Stomach smooth muscle (tissue), 2 donors: Measurements from ENCODE around the gene CASP8AP2.
"Not testable (repeated sequence)": the region's sequence is repeated elsewhere in the genome, so short reads cannot be mapped to it uniquely, and the experiment has no call there.

Experiments
- H3K27ac ChIP-seq: one replicate; pipeline ENCODE4 v1.7.0; 2013; ENCODE audit warnings: mild to moderate bottlenecking, low read length, inconsistent platforms
- H3K27me3 ChIP-seq, 2 donors: one replicate each; pipeline ENCODE4 v1.7.0; 2013; ENCODE audit warnings: low read length in 2 of 2; ENCODE audit not compliant: insufficient read depth in 2 of 2, control insufficient read depth in 1 of 2
- H3K36me3 ChIP-seq, 2 donors: one replicate each; pipeline ENCODE4 v1.7.0; 2013; ENCODE audit warnings: low read length in 2 of 2; ENCODE audit not compliant: control insufficient read depth in 2 of 2, insufficient read depth in 2 of 2
- H3K4me1 ChIP-seq: one replicate; pipeline ENCODE4 v1.7.0; 2013; ENCODE audit warnings: low read length; ENCODE audit not compliant: control insufficient read depth, insufficient read depth
- H3K4me3 ChIP-seq, 2 donors: one replicate each; pipeline ENCODE4 v1.7.0; 2013; ENCODE audit warnings: low read length in 2 of 2
- H3K9ac ChIP-seq, 2 donors: one replicate each; pipeline ENCODE4 v1.7.0; 2013; ENCODE audit warnings: low read length in 2 of 2, mild to moderate bottlenecking in 1 of 2
- H3K9me3 ChIP-seq, 2 donors: one replicate each; pipeline ENCODE4 v1.7.0; 2013; ENCODE audit warnings: low read length in 2 of 2; ENCODE audit not compliant: control insufficient read depth in 2 of 2
- donor health status: healthy.
- donor health status: Pancreatic carcinoma.

Gene CASP8AP2

DNA sequence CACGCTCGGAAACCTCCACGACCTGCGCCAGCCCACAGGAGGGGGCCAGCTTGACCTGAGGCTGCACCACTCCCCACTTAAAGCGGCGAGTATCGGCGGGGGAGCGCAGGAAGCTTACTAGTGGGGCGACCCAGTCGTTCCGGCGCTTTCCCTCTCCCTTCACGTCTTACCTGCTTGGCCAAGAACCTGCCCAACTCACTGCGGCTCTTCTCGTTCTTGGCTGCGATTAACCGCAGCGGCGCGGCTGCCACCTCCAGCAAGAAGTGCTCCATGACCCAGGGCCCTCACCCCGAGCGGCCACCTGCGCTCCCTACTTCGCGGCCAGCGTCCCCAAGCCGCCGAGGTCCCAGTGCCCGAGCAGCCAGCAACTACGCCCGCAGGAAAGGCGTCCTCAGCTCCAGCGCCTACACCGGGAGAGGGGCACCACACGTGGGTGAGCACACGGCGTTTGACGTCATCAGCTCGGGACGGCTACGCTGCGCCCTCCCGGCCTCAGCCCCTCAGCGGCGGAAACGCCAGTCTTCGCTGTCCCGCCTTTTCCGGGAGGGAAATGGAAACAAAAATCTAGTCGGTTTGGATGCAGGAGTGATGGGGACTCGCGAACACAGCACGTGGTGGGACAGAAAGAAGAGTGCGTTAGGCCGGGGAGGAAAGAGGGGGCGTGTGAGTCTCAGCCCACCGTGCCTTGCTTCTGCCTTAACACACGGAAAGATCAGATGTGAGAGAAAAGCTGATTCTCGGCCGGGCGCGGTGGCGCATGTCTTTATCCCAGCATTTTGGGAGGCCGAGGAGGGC, 10.1 kb upstream of the CASP8AP2 start, which contains the start of gene MDN1:
Gene MDN1, minus strand, starts transcription at position 459 of the 795 bp plus-strand sequence. Its CDS starts 187 bp downstream, at position 272.
- Histone ChIP-seq H3K27ac (peak within 1 kb of the TSS; percentile 73), H3K9me3 (no peaks in the 10 kb centered on the region), H3K27me3 (no peaks in the 10 kb centered on the region), H3K4me3 (peak within 1 kb of the TSS; percentile 86 to 98), H3K4me1 (peaks cover 16% of the 10 kb centered on the region), H3K9ac (peak within 1 kb of the TSS; percentile 88 to 91), H3K36me3 (no peaks in the 10 kb centered on the region)

GRCh38 chr6:89826029-89826528, 3.6 kb upstream of the CASP8AP2 start:
- Histone ChIP-seq H3K9ac (no peak overlapping the region), H3K36me3 (no peaks in the 10 kb centered on the region), H3K4me3 (no peak overlapping the region), H3K9me3 (no peaks in the 10 kb centered on the region), H3K27ac (no peak overlapping the region), H3K4me1 (peaks cover 12% of the 10 kb centered on the region), H3K27me3 (no peaks in the 10 kb centered on the region)

- peak overlapping the region; percentile 78 to 81 for H3K9ac ChIP-seq
- not testable (repeated sequence) for H3K27me3 ChIP-seq, H3K9me3 ChIP-seq, H3K36me3 ChIP-seq
- H3K4me3 ChIP-seq = peak overlapping the region; percentile 79 to 98
- H3K27ac ChIP-seq = peak overlapping the region; percentile 49
- H3K4me1 ChIP-seq = peaks cover 12% of the 10 kb centered on the region
Measured at GRCh38 chr6:89828475-89828987, 1.1 kb upstream of the CASP8AP2 start.

DNA sequence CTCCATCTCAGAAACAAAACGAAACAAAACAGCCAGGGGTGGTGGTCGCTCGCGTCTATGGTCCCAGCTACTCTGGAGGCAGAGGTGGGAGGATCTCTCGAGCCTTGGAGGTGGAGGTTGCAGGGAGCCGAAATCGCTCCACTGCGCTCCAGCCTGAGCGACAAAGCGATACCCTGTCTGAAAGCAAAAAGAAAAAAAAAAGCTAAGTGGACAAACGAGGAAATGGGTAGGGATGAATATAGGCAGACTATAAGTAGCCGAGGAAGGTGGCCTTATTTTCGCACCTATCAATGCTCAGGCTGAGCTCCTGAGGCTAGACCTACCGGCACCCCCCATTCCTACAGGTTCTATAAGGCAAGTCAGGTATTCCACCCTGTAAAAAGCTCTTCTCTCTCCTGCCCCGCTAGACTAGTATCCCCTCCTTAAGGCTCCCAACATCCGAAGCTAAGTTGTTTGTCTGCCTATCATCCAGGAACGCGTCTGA, 650 bp upstream of the CASP8AP2 start:
- peak overlapping the region; percentile 78 to 81 for H3K9ac ChIP-seq
- H3K4me1 ChIP-seq = peaks cover 12% of the 10 kb centered on the region
- H3K9me3 ChIP-seq = no peaks in the 10 kb centered on the region
- peak overlapping the region; percentile 79 to 98 for H3K4me3 ChIP-seq
- peaks cover 3% of the 10 kb centered on the region in 2 donors for H3K36me3 ChIP-seq
- H3K27me3 ChIP-seq = no peaks in the 10 kb centered on the region
- H3K27ac ChIP-seq = peak overlapping the region; percentile 49

GRCh38 chr6:89830170-89830809, 610 bp downstream of the CASP8AP2 start:
- H3K27ac ChIP-seq = peak overlapping the region; percentile 46
- H3K36me3 ChIP-seq = peaks cover 3% of the 10 kb centered on the region in 2 donors
- H3K4me3 ChIP-seq = peak overlapping the region; percentile 79 to 98
- H3K9ac ChIP-seq = peak overlapping the region; percentile 79 to 84
- H3K27me3 ChIP-seq = no peaks in the 10 kb centered on the region
- no peaks in the 10 kb centered on the region for H3K9me3 ChIP-seq
- H3K4me1 ChIP-seq = peaks cover 12% of the 10 kb centered on the region

DNA sequence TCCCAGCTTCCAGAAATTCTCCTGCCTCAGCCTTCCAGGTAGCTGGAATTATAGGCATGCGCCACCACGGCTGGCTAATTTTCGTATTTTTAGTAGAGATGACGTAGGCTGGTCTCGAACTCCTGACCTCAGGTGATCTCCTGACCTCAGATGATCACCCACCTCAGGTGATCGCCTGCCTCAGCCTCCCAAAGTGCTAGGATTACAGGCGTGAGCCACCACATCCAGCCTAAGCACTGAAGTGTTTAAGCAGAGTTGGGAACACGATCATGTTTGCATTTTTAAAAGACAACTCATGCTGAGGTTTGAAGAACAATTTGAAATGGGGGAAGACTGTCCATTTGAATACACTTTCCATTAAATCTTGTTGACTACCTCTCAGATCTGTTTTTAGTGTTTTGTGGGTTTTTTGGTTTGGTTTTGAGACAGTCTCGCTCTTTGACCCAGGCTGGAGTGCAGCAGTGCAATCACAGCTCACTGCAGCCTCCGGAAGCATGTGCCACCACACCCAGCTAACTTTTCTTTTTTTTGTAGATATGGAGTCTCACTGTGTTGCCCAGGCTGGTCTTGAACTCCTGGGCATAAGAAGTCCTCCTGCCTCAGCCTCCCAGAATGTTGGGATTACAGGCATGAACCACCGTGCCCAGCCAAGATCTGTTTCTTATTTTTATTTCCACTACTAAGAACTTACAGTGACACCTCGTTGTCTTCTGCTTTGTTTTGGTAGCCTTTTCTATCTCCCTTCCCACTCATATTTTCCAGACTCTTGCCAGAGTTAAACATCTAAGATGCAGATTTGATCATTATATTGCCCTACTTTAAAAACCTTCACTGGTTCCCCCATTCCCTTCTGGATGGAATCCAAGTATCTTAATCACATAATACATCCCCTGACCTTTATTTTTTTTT, 5.5 kb downstream of the CASP8AP2 start:
- peaks cover 3 to 5% of the 10 kb centered on the region in 2 donors for H3K36me3 ChIP-seq
- no peak overlapping the region for H3K9ac ChIP-seq
- H3K9me3 ChIP-seq = no peaks in the 10 kb centered on the region
- peaks cover 7% of the 10 kb centered on the region for H3K4me1 ChIP-seq
- H3K27me3 ChIP-seq = no peaks in the 10 kb centered on the region
- H3K27ac ChIP-seq = no peak overlapping the region
- no peak overlapping the region for H3K4me3 ChIP-seq

- Histone ChIP-seq H3K36me3 (peaks cover 6 to 7% of the 10 kb centered on the region in 2 donors), H3K9ac (no peak overlapping the region), H3K27me3 (no peaks in the 10 kb centered on the region), H3K4me3 (no peak overlapping the region), H3K27ac (no peak overlapping the region), H3K9me3 (no peaks in the 10 kb centered on the region), H3K4me1 (no peaks in the 10 kb centered on the region)
Measured at GRCh38 chr6:89836639-89837222, 7.1 kb downstream of the CASP8AP2 start.

DNA sequence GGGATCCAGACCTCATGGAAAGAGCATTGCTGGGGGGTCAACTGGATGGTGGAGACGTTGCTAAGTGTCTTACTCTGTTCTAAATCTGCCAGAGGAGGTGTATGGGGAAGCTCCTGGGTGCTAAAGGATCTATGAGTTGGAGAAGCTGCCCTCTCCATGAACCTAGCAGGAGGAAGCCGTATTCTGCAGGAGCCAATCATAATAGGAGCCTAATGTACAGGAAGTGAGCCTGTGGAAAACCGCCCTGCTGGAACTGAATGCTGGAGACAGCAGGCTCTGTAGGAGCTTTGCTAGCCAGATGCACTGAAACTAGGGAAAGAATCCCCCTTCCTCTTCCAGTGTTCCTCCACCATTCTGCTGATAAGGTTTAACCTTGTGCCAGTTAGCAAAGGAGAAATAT, 10.9 kb downstream of the CASP8AP2 start:
- Histone ChIP-seq H3K4me3 (no peak overlapping the region), H3K27me3 (no peaks in the 10 kb centered on the region), H3K27ac (no peak overlapping the region), H3K36me3 (peaks cover 3 to 5% of the 10 kb centered on the region in 2 donors), H3K4me1 (peaks cover 4% of the 10 kb centered on the region), H3K9ac (no peak overlapping the region), H3K9me3 (no peaks in the 10 kb centered on the region)

GRCh38 chr6:89842228-89842627, 12.5 kb downstream of the CASP8AP2 start:
- H3K9ac ChIP-seq = no peak overlapping the region
- H3K36me3 ChIP-seq = peaks cover 3 to 5% of the 10 kb centered on the region in 2 donors
- H3K4me3 ChIP-seq = no peak overlapping the region
- no peaks in the 10 kb centered on the region for H3K9me3 ChIP-seq
- no peak overlapping the region for H3K27ac ChIP-seq
- peaks cover 4% of the 10 kb centered on the region for H3K4me1 ChIP-seq
- no peaks in the 10 kb centered on the region for H3K27me3 ChIP-seq

DNA sequence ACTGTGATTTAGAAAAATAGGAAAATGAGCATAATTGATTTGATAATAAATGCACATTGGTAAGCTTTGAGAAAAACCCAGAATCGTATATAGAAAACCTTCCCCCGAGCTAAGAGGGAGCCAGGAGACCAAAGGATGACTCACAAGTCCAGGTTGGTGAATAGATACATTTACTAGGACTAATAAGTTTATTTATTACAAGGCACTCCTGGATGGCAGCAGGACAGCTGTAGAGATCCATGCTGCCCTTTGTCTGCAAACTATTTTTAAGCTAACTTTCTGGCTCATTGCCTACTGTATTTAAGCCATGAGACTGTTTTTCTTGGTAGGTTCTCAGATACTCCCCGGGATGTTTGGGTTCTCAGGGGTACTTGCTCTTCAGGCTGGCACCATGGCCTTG, 13.4 kb downstream of the CASP8AP2 start:
- no peaks in the 10 kb centered on the region for H3K9me3 ChIP-seq
- H3K36me3 ChIP-seq = peaks cover 3 to 4% of the 10 kb centered on the region in 2 donors
- peaks cover 4% of the 10 kb centered on the region for H3K4me1 ChIP-seq
- no peak overlapping the region for H3K9ac ChIP-seq
- H3K27me3 ChIP-seq = no peaks in the 10 kb centered on the region
- no peak overlapping the region for H3K4me3 ChIP-seq
- no peak overlapping the region for H3K27ac ChIP-seq
